GM19468 (cell line): ENCODE measurements around the gene EIF5AL1.
"Not testable (repeated sequence)": the region's sequence is repeated elsewhere in the genome, so short reads cannot be mapped to it uniquely, and the experiment has no call there.

ENCODE experiments used
- ATAC-seq: cut with Tn5 transposase; IDR thresholded peaks from one replicate; pipeline ENCODE4 v1.9.1; 2021; ENCODE audit warnings: mild to moderate bottlenecking, moderate library complexity, moderate number of reproducible peaks; ENCODE audit not compliant: unreplicated experiment; ENCODE audit errors: extremely low read depth

EIF5AL1 gene

GRCh38 chr10:79511891-79512583 lies at the start of gene EIF5AL1:
TSS of gene EIF5AL1 (plus strand) at chr10:79512533. CDS start at chr10:79512650, 117 bp downstream.
- ATAC-seq: not testable (repeated sequence)

GRCh38 chr10:79463578-79464496 lies 48.5 kb upstream of the EIF5AL1 start:
- no peak for ATAC-seq

GRCh38 chr10:79465341-79465740 lies 47.0 kb upstream of the EIF5AL1 start:
- ATAC-seq: no peak

- ATAC-seq: no peak
These were observed 44.2 kb upstream of the EIF5AL1 start for GRCh38 chr10:79468015-79468560.

- ATAC-seq: no peak
These were observed 43.3 kb upstream of the EIF5AL1 start for GRCh38 chr10:79468841-79469585.

GRCh38 chr10:79470096-79470495 lies 42.2 kb upstream of the EIF5AL1 start:
- ATAC-seq: no peak

GRCh38 chr10:79471776-79472175 lies 40.6 kb upstream of the EIF5AL1 start:
- ATAC-seq: no peak

GRCh38 chr10:79472449-79472848 lies 39.9 kb upstream of the EIF5AL1 start:
- ATAC-seq: no peak

GRCh38 chr10:79472951-79473350 lies 39.4 kb upstream of the EIF5AL1 start:
- ATAC-seq: no peak

- ATAC-seq: no peak
These were observed 38.7 kb upstream of the EIF5AL1 start for GRCh38 chr10:79473496-79474095.

GRCh38 chr10:79475119-79475653 lies 37.1 kb upstream of the EIF5AL1 start:
- ATAC-seq: no peak

GRCh38 chr10:79475877-79476276 lies 36.5 kb upstream of the EIF5AL1 start:
- no peak for ATAC-seq

GRCh38 chr10:79476645-79477044 lies 35.7 kb upstream of the EIF5AL1 start:
- no peak for ATAC-seq

- ATAC-seq: no peak
These were observed 34.9 kb upstream of the EIF5AL1 start for GRCh38 chr10:79477456-79477855.

- ATAC-seq: no peak
These were observed 32.9 kb upstream of the EIF5AL1 start for GRCh38 chr10:79479283-79479909.

GRCh38 chr10:79482304-79482703 lies 30.0 kb upstream of the EIF5AL1 start:
- no peak for ATAC-seq

GRCh38 chr10:79482741-79483140 lies 29.6 kb upstream of the EIF5AL1 start:
- no peak for ATAC-seq

- no peak for ATAC-seq
These were observed 29.0 kb upstream of the EIF5AL1 start for GRCh38 chr10:79483299-79483698.

GRCh38 chr10:79483948-79484347 lies 28.4 kb upstream of the EIF5AL1 start:
- ATAC-seq: no peak
